Muscle of arm (tissue), 12 donors: ENCODE data around the gene RAB30. TPM values are rescaled to one million over a fixed set of nuclear protein-coding genes. Genes with fewer than 3 reads are reported as not detected.
"Not testable (repeated sequence)": the region's sequence is repeated elsewhere in the genome, so short reads cannot be mapped to it uniquely, and the experiment has no call there.

Source experiments
- DNase-seq: peaks from one replicate; pipeline ENCODE4 v3.0.0-alpha.2; 2013
- polyA plus RNA-seq, 12 donors: library from polyadenylated mRNA; unstranded; fragments of 120-200 nt; gene quantifications; one replicate each; pipeline ENCODE4 v1.2.1, GENCODE V29; 2013; ENCODE audit not compliant: insufficient read length in 12 of 12

Gene RAB30
- polyA plus RNA-seq, 12 donors, result 12.8 to 21.0 (median 16.1) TPM; not detected in 1

DNA sequence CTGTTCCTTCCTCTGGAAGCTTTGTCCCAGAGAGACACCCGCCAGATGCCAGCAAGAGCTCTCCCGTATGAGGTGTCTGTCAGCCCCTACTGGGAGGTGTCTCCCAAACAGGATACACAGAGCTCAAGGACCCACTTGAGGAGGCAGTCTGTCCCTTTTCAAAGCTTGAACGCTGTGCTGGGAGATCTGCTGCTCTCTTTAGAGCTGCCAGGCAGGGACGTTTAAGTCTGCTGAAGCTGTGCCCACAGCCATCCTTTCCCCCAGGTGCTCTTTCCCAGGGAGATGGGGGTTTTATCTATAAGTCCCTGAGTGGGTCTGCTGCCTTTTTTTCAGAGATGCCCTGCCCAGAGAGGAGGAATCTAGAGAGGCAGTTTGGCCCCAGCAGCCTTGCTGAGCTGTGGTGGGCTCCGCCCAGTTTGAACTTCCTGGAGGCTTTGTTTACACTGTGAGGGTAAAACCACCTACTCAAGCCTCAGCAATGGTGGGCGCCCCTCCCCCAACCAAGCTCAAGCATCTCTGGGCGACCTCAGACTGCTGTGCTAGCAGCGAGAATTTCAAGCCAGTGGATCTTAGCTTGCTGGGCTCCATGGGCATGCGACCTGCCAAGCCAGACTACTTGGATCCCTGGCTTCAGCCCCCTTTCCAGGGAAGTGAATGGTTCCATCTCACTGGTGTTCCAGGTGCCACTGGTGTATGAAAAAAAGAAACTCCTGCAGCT, 115.8 kb downstream of the RAB30 start:
- DNase-seq, result not testable (repeated sequence)

DNA sequence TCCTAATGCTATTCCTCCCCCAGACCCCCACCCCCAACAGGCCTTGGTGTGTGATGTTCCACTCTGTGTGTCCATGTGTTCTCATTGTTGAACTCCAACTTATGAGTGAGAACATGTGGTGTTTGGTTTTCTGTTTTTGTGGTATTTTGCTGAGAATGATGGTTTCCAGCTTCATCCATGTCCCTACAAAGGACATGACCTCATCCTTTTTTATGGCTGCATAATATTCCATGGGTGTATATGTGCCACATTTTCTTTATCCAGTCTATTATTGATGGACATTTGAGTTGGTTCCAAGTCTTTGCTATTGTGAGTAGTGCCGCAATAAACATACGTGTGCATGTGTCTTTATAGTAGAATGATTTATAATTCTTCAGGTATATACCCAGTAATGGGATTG, 121.2 kb downstream of the RAB30 start:
- DNase-seq, result not testable (repeated sequence)

DNA sequence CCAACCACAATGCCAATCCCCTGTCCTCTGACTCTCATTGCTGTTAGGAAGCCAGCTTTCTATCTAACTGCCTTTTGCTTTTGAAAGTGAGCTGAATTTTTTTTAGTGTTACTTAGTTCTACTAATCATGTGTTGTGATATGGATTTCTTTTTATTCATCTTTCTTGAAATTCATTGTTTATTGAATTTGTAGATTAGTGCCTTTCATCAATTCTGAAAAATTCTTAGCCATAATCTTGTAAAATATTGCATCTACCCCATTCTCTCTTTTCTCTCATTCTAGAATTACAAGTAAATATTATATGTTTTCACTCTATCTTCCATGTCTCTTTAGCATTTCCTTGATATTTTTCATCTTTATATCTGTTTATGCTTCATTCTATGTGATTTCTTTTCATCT, 122.3 kb downstream of the RAB30 start:
- no peak for DNase-seq

DNA sequence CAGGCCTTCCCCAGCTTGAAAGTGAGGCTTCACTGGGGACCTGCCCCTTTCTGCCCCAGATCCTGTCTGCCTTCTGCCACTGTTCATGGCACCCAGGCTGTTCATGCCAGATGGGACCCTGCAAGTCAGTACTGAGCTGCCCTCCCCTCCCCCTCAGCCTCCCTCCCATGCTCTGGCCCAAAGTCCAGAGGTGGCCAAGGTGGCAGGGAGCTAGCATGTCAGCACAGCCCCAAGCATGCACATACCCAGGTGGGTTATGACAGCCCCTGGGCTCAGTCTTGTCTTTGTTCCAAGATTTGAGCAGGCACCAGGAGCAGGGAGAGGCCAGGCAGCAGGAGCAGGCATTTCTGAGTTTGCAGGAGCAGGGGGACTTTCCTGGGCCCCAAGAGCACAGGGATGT, 126.0 kb downstream of the RAB30 start:
- no peak for DNase-seq

DNA sequence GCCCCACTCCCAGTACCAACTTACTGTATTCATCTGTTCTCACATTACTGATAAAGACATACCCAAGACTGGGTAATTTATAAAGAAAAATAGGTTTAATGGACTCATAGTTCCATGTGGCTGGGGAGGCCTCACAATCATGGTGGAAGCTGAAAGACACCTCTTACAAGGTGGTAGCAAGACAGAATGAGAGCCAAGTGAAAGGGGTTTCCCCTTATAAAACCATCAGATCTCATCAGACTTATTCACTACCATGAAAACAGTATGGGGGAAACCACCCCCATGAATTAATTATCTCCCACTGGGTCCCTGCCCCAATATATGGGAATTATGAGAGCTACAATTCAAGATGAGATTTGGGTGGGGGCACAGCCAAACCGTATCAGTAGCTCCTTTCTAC, 126.7 kb downstream of the RAB30 start:
- DNase-seq, result not testable (repeated sequence)

DNA sequence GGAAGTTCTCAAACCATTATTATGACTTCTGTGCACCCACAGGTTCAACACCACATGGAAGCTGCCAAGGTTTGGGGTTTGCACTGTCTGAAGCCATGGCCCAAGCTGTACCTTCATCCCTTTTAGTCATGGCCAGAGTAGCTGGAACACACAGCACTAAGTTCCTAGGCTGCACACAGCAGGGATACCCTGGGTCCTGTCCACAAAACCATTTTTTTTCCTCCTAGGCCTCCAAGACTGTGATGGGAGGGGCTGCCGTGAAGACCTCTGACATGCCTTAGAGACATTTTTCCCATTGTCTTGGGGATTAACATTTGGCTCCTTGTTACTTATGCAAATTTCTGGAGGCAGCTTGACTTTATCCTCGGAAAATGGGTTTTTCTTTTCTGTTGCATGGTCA, 127.5 kb downstream of the RAB30 start:
- DNase-seq, result no peak

DNA sequence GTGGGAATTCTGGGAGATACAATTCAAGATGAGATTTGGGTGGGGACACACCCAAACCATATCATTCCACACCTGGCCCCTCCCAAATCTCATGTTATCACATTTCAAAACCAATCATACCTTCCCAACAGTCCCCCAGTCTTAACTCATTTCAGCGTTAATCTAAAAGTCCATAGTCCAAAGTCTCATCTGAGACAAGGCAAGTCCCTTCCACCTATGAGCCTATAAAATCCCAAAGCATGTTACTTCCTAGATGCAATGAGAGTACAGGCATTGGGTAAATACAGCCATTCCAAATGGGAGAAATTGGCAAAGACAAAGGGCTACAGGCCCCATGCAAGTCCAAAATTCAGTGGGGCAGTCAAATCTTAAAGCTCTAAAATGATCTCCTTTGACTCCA, 128.3 kb downstream of the RAB30 start:
- DNase-seq, result not testable (repeated sequence)

DNA sequence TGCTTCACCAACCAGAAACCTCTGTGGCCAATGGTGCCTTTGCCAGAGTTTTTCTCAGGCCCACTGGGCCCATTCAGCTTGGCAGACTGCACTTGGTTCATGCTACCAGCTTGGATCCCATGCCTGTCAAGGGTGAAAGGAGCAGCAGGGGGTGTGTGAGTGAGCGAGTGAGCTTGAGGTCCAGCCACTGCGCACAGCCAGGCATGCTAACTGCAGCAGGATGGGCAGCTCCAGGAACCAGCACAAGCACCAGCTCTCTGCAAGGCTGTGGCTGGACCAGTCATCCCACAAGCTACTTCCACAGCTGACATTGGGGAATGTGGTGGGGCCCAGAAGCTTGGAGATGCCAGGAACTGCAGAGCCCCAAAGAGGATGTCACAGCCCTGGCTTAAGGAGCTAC, 129.3 kb downstream of the RAB30 start:
- DNase-seq, result no peak

DNA sequence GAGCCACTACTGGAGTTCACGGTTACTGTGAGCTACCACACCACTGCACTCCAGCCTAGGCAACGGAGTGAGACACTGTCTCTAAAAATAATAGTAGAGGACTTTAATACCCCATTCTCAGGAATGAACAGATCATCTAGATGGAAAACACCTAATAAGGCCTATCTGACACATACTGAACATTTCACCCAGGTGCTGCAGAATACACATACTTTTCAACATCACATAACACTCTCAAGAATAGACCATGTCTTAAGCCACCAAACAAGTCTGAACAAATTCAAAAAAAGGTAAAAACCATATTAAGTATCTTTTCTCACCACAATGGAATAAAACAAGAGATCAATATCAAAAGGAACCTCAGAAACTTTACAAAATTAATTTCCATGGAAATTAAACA, 132.2 kb downstream of the RAB30 start:
- DNase-seq, result no peak

DNA sequence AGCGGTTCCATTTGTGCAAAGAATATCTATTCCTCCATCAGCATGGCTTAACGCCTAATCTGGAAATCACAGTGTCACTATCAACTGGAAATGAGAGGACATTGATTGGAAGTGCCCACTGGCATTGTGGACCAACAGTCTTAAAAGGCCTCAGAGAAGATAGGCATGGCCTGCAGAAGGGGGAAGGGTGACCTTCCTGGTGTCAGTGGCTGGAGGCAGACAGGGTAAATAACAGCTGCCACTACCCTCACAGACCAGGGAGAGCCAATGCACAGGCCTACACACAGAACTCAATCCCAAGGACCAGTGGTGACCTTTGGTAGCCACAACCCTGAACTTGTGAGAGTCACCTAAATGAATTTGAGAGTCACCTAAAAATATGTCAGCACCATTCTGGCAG, 134.1 kb downstream of the RAB30 start:
- no peak for DNase-seq

DNA sequence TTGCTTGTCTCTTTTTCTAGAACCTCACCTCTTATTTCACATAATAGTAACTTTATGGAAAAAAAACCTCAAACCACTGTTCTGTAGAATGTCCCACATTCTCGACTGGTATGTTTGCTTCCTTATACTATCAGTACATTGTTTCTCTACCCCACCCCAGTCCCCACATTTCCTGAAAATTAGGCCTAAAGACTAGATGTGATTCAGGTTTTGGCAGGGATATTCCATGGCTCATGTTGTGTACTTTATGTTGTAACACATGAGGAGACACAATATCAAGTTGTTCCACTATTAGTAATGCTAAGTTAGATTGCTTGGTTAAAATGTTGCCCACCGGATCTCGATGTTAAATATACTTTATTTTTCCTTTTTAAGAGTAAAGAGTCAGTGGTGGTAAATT, 135.4 kb downstream of the RAB30 start:
- no peak for DNase-seq

DNA sequence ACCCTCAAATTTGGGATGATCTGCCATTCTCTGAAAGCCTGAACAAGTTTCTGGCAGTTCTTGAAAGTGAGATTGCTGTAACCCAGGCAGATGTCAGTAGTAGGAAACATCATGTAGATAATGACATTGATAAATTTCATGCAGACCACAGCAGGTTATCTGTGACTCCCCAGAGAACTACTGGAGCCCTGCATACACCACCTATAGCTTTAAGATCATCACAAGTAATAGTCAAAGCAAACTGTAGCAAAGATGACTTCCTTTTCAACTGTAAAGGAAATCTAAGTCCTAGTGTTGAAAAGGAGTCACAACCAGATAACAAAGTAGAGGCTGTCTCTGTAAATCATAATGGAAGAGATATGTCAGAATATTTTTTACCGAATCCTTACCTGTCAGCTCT, 139.1 kb downstream of the RAB30 start:
- no peak for DNase-seq

DNA sequence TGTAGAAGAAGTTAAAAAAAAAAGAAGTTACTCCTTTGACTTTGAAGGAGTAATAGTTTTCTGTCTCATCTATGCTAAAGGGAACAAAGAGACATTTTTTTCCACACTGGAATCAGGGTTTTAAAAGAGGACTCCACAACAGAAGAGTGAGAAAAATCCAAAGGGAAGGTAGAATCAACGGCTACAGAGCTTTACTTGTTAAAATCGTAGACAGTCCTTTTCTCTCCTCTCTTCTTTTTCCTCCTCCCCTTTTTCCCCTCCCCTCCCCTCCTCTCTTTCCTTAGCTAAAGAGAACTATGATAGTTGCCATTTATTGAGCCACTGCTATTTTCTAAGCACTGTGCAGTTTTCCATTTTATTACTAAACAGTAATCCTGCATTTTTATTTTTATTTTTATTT, 141.0 kb downstream of the RAB30 start:
- no peak for DNase-seq

DNA sequence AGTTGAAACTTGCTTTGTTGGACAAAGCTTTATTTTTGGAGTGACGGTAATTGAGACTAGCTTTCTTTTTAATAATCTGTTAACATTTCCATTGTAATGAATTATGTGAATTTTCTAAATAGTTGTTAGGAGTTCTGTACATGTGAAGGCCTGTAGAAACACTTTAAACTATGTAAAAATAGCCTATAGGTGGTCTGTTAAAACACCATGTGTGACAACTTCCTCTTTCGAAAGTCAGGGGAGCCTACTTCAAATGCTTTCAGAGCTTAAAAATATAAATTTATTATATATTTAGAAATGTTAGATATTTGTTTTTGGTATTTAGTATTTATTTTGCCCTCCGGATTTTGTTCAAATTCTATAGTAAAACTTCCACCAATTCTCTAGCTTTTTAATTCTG, 141.5 kb downstream of the RAB30 start:
- no peak for DNase-seq

DNA sequence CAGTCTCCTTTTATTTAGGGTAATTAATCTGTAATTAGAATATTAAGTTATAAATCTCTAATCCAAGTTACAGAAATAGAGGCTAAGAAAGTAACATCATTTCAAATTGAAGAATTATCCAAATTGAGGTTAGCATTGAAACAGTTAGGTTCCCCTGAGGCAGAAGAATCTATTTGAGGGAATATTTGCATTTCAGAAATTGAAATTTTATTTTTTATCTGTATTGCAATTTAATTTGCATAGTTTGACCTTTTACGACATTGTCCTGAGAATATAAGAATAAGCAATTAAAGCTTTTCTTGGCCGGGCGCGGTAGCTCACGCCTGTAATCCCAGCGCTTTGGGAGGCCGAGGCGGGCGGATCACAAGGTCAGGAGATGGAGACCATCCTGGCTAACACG, 142.6 kb downstream of the RAB30 start:
- no peak for DNase-seq

DNA sequence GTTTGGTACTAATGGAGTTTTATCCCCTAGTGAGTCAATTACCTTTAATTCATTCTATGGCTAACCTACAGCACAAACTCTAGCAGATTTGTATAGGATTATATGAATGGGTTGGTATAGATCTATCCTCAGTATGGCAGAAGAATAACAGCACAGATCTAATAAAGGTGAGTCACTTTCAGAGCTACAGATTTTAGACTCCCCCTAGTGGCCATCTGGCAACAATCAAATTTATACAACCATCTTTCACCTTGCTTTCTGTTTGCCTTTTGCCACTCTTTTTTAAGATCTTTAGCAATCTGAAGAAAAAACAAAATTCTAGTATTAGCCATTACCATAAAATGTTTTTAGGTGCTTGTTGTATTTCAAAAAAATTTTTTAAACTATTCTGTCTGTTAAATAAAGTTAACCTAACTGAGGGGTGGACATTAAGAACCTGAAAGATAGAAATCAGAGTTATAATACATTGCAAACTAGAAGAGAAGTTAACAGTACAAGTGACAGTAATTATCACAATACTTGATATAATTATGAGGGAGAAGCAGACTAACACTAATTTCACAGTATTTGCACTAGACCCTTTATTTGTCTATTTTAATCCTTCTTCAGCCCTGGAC, 144.3 kb downstream of the RAB30 start:
- DNase-seq, result peak; percentile 38

DNA sequence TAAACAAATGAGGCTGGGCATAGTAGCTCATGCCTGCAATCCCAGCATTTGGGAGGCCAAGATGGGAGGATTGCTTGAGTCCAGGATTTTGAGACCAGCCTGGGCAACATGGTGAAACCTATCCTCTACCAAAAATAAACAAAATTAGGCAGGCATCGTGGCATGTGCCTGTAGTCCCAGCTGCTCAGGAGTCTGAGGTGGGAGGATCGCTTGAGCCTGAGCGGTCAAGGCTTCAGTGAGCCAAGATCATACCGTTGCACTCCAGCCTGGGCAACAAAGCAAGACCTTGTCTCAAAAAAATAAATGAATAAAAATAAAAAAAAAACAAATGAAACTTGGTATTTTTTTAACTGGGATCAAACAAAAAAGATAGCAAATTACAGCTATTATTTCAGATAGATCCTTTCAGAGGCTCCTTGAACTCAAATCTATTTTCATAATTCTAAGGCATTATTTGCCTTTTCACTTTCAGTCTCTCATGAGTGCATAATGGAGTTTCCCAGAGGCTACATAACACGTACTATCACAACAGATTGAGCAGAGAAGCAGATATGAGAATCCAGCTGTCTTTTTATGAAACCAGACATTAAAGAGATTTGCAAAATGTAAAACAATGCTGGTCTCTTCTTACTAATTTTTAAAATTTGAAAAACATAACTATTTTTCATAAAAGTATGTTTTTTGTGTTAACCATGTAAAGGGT, 147.0 kb downstream of the RAB30 start:
- no peak for DNase-seq

Other genes starting within 250 kb of the RAB30 start
- 100 to 1,000 TPM in 10 of 12 donors, 10 to 100 TPM in 1, not detected in 1; 91.2 to 155 (median 116) TPM for gene PRCP, start 171.5 kb downstream of the RAB30 start, polyA plus RNA-seq
- 10 to 100 TPM in 1 of 12 donors, 1 to 10 TPM in 10, not detected in 1; 2.6 to 11.1 (median 4.3) TPM for gene DDIAS, start 170.2 kb downstream of the RAB30 start, polyA plus RNA-seq
- gene PCF11, start 85.2 kb upstream of the RAB30 start, polyA plus RNA-seq, result 10 to 100 TPM in 11 of 12 donors, not detected in 1; 36.8 to 72.1 (median 45.5) TPM
- 10 to 100 TPM in 1 of 12 donors, 1 to 10 TPM in 10, not detected in 1; 3.1 to 16.1 (median 4.4) TPM for gene ANKRD42, start 121.8 kb upstream of the RAB30 start, polyA plus RNA-seq
- gene CCDC90B, start 214.5 kb upstream of the RAB30 start, polyA plus RNA-seq, result 100 to 1,000 TPM in 6 of 12 donors, 10 to 100 TPM in 5, not detected in 1; 34.8 to 121 (median 104) TPM